HG03565 (cell line): Measurements from ENCODE around the gene NEUROG1.
"Not testable (repeated sequence)": the region's sequence is repeated elsewhere in the genome, so short reads cannot be mapped to it uniquely, and the experiment has no call there.

Experiments used
- ATAC-seq: cut with Tn5 transposase; IDR thresholded peaks from one replicate; pipeline ENCODE4 v1.9.1; 2021; ENCODE audit warnings: mild to moderate bottlenecking, moderate library complexity; ENCODE audit not compliant: unreplicated experiment

NEUROG1 gene

DNA sequence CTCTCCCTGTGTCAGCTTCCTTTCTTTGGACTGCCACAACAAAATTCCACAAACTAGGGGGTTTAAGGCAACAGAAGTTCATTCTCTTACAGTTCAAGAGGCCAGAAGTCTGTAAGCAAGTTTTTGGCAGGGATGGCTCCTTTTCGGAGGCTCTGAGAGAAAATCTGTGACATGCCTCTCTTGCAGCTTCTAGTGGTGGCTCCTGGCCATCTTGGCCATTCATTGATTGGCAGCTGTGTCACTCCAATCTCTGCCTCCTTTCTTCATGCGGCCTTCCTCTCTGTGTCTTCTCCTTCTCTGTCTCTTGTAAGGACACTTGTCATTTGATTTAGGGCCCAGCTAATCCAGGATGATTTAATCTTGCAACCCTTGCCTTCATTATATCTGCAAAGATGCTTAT is 2.0 kb upstream of the NEUROG1 start:
- ATAC-seq = no peak

DNA sequence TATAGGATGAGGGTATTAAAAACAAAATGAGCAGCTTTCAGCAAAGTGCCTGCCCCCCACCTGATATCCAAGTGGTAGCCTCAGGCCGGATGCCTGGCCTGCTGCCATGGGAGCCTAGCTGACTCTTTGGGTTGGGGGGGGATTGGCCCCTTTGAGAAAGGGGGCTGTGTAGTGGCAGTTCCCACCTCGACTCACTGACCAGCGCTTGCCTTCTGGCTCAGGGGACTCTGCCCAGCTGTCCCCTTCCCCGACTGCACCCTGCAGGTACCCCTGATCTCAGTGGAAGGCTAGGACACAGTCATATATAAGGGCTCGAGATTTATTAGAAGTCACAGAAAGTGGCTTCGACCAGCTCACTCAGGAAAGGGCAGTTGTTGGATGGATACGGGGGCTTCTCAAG is 1.5 kb upstream of the NEUROG1 start:
- no peak for ATAC-seq

DNA sequence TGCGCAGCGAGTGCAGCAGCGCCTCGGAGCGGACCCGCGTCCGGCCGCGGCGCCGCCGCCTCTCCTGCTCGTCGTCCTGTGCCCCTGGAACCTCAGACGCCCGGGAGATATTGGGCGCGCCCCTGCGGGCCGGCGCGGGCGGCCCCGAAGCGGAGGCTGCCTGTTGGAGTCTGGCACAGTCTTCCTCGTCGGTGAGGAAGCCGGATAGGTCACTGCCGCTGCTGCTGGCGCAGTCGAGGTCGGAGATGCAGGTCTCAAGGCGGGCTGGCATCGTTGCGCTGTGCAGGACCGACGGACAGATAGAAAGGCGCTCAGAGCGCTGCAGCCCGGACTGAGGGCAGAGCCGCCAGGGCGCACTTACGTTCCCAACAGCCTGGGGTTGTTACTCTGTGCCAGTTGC is 344 bp downstream of the NEUROG1 start:
- ATAC-seq = no peak

DNA sequence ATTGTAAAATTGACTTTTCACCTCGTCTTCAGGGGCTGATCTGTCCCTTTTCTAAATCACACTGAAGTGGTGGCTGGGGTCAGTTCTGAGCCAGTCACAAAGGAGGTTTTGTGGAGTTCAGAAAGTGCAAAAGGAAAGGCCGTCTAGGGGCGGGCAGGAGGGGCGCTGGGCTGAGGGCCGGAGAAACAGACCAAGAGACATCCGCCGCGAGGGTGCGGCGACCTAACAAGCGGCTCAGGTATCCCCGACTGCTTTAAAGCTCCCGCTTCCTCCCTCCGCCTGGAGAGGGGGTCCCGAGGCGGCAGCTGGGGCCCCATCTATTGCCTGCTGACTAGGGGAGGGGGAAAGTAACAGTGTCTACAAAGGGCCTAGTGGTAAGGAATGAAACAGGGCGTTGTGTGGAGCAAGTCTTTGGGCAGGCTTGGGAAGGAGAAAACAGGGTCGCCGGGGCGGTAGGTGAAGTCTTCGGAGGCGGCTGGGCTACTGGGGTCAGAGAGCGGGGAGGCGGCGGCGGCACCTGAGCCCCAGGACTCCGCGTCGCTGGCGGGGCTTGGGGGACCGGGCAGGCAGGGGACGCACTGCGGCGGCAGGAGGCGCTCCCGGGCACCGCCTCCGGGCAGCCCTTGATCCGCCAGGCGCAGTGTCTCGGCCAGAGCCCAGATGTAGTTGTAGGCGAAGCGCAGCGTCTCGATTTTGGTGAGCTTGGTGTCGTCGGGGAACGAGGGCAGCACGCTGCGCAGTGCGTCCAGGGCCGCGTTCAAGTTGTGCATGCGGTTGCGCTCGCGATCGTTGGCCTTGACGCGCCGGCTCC is 950 bp downstream of the NEUROG1 start:
- no peak for ATAC-seq

DNA sequence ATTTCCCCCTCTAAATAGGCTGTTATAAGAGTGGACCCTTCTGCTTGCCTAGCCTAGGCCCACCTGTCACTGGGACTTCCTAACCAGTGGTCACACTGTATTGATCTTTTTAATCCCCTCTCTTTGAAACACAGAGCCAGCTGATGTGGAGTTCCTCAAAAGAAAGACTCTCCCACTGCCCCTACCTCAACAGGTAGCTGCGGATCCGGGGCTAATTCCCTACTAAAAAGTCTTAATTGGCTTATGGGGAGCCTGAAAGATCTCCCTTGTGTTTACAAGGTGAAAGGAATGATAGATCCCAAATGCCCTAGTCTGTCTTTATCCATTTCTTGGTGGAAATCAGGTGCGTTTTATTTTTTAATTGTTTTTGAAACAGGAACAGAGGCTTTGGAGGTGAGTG is 2.0 kb downstream of the NEUROG1 start:
- ATAC-seq = no peak

DNA sequence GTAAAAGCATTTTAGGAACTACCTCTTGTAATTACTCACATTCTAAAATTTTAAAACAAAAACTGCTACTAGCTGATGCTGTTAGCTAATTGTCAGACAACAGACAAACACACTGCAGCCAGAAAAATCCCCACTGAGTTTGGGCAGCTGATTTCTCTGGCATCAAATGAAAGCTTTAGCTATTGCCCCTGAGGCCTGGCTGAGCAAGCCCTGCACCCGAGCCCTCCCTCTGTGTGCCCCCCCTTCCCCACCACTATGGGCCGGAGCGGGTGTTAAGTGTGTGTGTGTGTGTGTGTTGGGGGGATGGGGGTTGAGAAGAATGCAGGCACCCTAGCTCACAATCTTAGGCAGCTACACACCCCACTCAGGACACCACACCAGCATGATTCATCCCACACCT is 2.4 kb downstream of the NEUROG1 start:
- no peak for ATAC-seq

DNA sequence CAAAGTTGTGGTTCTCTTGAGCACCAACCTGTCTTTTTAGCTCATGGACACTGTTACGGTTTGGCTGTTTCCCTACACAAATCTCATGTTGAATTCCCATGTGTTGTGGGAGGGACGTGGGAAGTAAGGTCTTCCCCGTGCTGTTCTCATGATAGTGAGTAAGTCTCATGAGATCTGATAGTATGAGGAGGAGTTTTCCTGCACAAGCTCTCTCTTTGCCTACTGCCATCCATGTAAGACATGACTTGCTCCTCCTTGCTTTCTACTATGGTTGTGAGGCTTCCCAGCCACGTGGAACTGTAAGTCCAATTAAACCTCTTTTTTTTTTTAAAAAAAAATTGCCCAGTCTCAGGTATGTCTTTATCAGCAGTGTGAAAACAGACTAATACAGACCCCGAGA is 6.2 kb downstream of the NEUROG1 start:
- not testable (repeated sequence) for ATAC-seq

DNA sequence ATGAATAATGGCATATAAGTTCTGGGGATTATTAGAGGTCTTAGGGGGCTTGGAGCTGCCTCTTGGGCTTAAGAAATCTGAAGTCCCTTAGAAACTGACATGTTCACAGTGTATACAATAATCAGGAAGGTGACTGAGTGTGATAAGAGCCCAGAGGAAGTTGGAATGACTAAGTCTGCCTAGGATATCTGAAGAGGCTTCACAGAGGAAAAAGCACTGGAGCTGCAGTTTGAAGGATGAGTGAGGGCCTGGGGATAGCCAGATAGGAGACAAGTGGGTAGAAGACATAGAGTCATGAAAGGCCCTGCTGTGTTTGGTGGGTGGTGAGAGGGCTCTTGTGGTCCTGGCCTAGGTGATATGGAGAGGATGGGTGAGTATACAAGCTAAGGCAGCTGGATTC is 8.8 kb downstream of the NEUROG1 start:
- ATAC-seq = no peak

DNA sequence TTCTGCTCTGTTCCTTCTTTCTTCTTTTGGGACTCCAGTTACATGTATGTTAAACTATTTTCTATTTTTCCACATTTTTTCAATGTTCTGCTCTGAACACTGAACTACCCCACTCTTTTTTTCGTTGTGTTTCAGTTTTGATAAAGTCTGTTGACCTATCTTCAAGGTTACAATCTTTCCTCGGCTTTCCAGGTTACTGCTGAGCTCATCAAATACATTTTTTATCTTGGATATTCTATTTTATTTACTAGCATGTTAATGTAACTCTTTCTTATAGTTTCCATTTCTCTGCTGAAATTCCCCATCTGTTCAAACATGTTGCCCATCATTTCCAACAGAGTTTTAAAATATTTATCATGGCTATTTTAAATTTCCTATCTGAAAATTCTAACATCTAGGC is 13.8 kb downstream of the NEUROG1 start:
- ATAC-seq = no peak

DNA sequence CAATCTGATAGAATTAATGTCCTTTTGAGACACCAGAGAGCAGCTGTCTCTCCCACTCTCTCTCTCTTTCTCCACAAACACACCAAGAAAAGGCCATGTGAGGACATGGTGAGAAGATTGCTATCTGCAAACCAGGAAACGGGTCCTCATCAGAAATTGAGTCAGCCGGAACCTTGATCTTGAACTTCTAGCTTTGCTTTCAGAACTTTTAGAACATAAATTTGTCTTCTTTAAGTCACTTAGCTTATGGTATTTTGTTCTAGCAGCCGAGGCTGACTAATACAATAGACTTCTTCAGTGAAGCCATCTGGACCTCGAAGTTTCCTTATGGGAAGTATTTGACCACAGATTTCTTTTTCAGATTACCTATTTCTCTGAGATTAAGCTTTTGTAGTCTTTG is 18.1 kb downstream of the NEUROG1 start:
- ATAC-seq = no peak

DNA sequence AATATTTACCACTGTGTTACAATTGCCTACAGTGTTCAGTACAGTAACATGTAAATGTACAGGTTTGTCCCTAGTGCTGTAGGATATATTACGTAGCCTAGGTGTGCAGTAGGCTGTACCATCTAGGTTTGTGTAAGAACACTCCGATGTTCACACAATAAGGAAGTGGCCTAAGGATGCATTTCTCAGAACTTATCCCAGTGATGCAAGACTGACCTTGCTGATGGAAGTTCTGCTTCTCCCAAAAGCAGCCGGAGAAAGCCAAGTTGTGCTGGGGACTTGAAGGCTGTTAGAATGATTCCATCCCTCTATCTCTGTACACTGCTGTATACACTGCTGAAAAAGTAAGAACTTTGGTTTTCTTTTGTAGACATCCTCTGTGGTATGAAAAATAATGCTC is 21.6 kb downstream of the NEUROG1 start:
- no peak for ATAC-seq

DNA sequence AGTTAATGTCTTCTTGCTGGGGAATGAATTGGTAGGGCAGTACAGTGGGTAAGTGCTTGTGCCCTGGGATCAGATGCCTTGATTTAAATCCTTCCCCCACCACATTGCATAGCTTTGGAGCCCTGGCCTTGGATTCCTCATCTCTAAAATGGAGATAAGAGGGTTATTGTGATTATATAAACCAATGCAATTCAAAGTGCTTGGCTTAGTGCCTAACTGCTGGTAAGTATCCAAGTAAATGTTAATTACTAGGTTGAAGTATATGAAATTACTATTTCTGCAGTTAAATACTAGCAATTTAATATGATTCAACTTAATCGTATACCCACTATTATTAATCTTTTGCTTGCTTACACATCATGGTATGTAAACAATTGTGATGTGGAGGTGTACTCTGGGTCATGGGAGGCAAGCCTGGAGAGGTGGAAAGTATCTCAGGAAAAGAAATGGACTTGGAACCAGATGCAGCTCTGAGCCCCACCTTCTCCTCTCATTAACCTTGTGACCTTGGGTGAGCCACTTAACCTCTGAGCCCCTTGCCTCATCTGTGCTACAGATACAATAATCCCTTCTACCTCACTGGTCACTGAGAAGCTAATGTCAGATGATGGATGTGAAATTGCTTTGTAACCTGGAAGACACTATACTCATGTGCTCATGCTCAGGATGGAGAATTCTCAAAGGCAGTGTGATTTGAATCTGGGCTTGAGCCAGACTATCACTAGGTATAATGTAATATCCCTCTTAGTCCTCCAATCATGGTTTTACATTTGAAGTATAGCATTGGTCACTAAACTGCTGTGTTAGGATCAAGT is 23.8 kb downstream of the NEUROG1 start:
- ATAC-seq = no peak

DNA sequence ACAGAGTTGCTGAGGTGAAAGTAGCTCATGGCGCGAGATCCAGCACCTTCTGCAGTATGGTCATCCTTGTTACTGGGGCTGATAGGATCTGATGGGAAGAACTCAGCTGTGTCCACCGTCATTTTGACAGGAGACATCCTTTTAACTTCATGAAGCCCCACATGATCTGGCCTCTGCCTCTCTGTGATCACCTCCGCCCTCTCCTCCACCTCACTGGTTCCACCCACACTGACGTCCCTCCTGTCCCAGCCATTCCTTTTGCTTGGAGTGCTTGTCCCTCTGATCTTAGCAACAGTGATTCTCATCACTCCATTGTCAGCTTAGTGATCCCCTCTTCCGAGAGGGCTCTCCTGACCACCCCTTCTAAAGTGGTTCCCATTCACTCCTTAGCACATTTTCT is 25.8 kb downstream of the NEUROG1 start:
- no peak for ATAC-seq

DNA sequence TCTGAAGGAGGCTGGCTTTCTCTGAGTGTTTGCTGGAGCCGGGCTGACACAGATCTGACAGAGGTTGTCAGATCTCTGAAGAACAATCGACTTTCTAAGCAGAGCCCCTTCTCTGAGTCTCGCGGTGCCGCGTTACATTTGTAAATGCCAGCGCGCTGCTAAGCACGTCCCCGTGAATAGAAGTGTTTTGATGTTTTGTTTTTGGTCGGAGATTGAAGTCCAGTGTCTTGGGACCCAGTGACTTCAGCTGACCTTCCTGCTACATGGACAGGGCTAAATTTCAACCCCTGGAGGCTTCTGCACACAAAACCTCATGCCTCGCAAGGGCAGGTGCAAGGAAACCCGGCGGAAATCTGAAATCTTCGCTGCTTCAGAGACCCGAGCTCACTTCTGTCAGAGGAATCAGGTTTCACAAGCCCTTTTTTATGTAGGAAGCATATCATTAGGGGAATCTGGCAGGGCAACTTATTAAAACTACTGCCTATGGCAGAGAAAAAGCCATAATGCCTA is 27.2 kb downstream of the NEUROG1 start:
- no peak for ATAC-seq

DNA sequence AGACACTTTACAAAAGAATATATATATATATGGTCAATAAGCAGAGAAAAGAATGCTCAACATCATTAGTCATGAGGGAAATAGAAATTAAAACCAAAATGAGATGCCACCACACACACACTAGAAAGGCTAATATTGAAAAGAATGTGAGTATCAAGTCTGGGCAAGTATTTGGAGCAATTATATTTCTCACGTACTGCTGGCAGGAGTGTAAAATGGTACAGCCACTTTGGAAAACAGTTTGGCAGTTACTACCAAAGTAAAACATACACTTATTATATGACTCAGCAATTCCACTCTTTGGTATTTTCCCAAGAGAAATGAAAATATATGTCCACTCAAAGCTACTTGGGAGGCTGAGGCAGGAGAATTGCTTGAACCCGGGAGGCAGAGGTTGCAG is 29.8 kb downstream of the NEUROG1 start:
- no peak for ATAC-seq

DNA sequence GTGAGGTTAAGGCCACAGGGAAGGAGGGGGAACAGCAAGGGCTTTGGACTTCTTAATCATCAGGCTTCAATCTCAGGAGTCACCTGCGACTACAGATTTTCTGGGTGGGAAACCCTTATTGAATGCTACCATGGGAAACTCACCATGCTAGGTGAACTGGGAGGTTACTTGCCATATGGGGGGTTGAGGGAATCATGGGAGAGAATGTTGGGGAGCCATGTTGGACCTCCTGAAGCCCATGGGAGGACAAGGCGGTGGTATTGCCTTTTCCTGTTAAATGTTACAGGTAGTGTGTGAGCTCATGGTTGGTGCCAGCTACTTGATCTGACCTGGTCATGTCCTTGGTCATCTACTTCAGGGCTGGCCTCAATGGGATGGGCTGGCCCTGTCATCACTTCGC is 31.4 kb downstream of the NEUROG1 start:
- ATAC-seq = no peak

DNA sequence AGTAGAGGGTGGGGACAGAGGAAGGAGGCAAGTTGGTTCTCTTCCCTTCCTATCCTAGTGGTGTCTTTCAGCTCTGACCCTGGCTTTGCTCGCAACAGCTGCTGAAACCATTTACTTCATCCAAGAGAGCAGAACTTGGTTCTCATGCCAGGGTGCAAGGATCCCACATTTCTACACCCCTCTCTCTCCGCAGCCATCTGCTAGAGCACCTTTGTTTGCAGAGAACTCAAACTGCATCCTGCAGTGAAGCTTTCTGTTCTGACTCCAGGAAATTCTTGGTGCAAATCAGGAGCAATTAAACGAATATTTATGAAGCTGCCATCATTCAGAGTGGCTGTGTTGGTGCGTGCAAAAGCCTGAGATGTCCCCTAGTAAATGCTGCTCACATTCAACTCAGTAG is 31.9 kb downstream of the NEUROG1 start:
- no peak for ATAC-seq

DNA sequence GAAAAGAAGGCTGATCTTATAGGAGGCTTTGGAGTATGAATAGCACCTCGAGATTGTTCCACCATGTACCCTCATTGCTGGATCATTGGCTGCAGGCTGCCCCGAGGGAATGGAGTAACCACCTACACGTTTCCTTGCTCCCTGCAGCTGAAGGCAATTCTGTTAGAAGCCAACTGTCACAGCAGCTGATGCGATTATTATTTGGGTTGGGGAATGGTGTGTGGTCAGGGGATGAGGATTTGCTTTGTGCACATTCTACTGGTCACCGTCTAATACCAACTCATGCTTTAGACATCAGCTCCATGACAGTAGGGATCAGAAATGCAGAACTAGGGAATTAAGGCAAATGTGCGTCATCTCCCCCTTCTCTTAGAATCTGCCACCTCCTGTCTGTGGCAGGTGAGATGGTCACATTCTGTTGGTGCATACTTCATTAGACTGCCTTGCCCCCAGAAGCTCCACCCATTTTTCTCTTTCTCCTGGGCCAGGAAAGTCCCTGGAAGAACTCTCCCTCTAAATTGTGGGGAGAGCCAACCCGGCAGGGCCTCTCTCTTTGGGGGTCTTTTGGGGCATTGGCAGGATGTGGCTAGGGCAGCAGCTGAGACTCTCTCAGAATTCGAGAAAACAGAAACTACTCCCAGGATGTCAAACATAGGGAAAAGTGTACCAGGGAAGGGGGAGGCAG is 32.8 kb downstream of the NEUROG1 start:
- no peak for ATAC-seq

DNA sequence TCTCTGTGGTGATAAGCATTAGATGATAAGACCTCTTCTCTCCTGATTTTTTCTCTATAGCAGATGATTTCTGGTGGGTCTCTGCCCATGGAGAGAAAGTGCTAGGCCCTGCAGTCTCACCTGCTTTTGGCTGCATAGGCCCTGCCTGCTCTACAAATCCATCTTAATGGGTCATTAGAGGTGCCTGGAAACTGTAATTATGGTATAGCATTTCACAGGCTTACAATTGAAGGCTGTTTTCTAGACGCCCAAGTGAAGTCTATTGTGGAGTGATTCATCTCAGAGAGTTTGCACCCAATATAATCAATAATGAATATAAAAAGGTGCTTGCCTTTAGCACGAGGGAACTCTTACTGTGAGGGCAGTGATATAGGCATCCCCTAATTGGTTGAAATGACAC is 33.8 kb downstream of the NEUROG1 start:
- ATAC-seq = no peak

DNA sequence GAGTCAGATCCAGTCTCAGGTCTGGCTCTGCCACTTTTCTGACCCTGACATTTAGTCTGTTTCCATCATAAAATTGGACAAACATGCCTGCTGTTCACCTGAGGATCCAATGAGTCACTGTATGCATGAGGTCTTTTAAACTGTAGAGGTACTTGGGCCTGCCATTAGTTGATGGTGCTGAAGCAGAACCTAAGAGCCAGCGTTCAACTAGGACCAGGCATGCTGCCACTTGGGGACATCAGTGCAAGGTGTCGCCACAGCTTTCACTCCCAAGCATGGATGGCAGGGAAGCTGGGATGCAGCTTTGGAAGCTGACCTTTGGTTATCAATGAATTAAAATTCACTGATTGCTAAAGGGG is 37.1 kb downstream of the NEUROG1 start:
- no peak for ATAC-seq

DNA sequence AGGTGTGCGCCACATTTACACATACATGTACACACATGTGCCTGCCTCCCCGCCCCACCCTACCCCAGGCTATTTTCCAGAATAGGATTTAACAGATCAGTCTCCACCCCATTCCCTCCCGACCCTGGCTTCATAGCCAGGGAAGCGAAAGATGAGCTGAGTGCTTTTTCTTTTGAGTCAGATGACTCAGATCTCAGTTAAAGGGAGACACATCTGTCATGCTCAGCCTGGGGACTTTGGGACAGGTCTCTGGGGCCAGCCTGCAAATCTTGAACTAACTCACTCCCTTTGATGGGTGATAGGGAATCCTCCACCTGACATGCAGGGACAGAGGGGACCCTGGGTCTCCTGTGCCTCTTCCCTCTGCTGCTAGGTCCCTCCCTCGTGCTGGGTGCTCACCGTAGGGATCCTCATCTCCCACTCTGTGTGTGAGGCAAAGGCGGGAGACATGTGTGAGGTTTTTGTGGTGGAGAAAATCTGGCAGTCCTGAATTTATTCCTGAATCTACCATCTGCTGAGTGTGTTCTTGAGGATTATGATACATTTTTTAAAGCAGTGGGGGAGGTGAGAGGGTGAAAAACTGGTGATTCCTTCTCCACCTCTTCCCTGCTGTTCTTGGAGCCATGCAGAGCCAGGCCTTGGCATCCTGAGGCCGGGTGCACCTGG is 37.7 kb downstream of the NEUROG1 start:
- ATAC-seq = no peak
